Measurements from ENCODE around the gene DEXI.
A peak's percentile ranks its signal among the peaks of the same experiment; 100 is the strongest.

The DEXI gene

GRCh38 chr16:10942352-10943063 lies at the start of gene DEXI:
DEXI (minus strand) TSS chr16:10942468; CDS start chr16:10942005, 463 bp downstream.
- DNase-seq (ENCODE audit: low read depth in 2 of 2), result peak; percentile 83 to 96

- DNase-seq (ENCODE audit: low read depth in 2 of 2), result no peak
Measured at GRCh38 chr16:10990378-10990777, 48.1 kb upstream of the DEXI start.

- no peak for DNase-seq (ENCODE audit: low read depth in 2 of 2)
Measured at GRCh38 chr16:10989559-10989958, 47.3 kb upstream of the DEXI start.

GRCh38 chr16:10988879-10989278 lies 46.6 kb upstream of the DEXI start:
- DNase-seq (ENCODE audit: low read depth in 2 of 2), result no peak

GRCh38 chr16:10988164-10988803 lies 46.0 kb upstream of the DEXI start:
- peak; percentile 22 to 23 for DNase-seq (ENCODE audit: low read depth in 2 of 2)

- no peak for DNase-seq (ENCODE audit: low read depth in 2 of 2)
Measured at GRCh38 chr16:10987361-10988163, 45.3 kb upstream of the DEXI start.

GRCh38 chr16:10984509-10984908 lies 42.2 kb upstream of the DEXI start:
- no peak for DNase-seq (ENCODE audit: low read depth in 2 of 2)

- DNase-seq (ENCODE audit: low read depth in 2 of 2), result no peak
Measured at GRCh38 chr16:10983159-10983558, 40.9 kb upstream of the DEXI start.

- no peak for DNase-seq (ENCODE audit: low read depth in 2 of 2)
Measured at GRCh38 chr16:10982465-10983150, 40.3 kb upstream of the DEXI start.

- DNase-seq (ENCODE audit: low read depth in 2 of 2), result no peak
Measured at GRCh38 chr16:10981697-10982216, 39.5 kb upstream of the DEXI start.

- DNase-seq (ENCODE audit: low read depth in 2 of 2), result no peak
Measured at GRCh38 chr16:10980813-10981212, 38.5 kb upstream of the DEXI start.

GRCh38 chr16:10979717-10980601 lies 37.7 kb upstream of the DEXI start:
- DNase-seq (ENCODE audit: low read depth in 2 of 2), result no peak

GRCh38 chr16:10978871-10979446 lies 36.7 kb upstream of the DEXI start:
- no peak for DNase-seq (ENCODE audit: low read depth in 2 of 2)

- no peak for DNase-seq (ENCODE audit: low read depth in 2 of 2)
Measured at GRCh38 chr16:10978124-10978523, 35.9 kb upstream of the DEXI start.

- DNase-seq (ENCODE audit: low read depth in 2 of 2), result no peak
Measured at GRCh38 chr16:10976634-10977033, 34.4 kb upstream of the DEXI start.

GRCh38 chr16:10972819-10973464 lies 30.7 kb upstream of the DEXI start:
- DNase-seq (ENCODE audit: low read depth in 2 of 2), result no peak

GRCh38 chr16:10972108-10972818 lies 30.0 kb upstream of the DEXI start:
- no peak for DNase-seq (ENCODE audit: low read depth in 2 of 2)

- DNase-seq (ENCODE audit: low read depth in 2 of 2), result peak in 1 of 2 donors; percentile 14
Measured at GRCh38 chr16:10971560-10971961, 29.3 kb upstream of the DEXI start.

- no peak for DNase-seq (ENCODE audit: low read depth in 2 of 2)
Measured at GRCh38 chr16:10970065-10970464, 27.8 kb upstream of the DEXI start.
